Cardiac septum (tissue), 1 donor: ENCODE data around the gene TNKS1BP1. TPM values are rescaled to one million over a fixed set of nuclear protein-coding genes. Genes with fewer than 3 reads are reported as not detected.
"Not testable (repeated sequence)": the region's sequence is repeated elsewhere in the genome, so short reads cannot be mapped to it uniquely, and the experiment has no call there.

Experiments used
- DNase-seq: peaks from one replicate; pipeline ENCODE4 v3.0.0-alpha.2; 2020; ENCODE audit warnings: low spot score
- intact Hi-C: fragments of 100-400 bp; cut with DNase I; formaldehyde crosslinking; loops from one replicate; pipeline ENCODE4 v1.14.0; 2022
- total RNA-seq: library from RNA; stranded (reverse); fragmentation: NEBNext Ultra II Directional; extraction: Animal tissue kit (Norgen Biotek cat#: 25700); gene quantifications from one replicate; pipeline ENCODE4 v1.2.1, GENCODE V29; 2021
- donor health status: DM: no; HTN: no; CAD: no.

The TNKS1BP1 gene
- total RNA-seq, 1 donor from 2014 or later, result 36.2 TPM

GRCh38 chr11:57356268-57356667, 31.5 kb upstream of the TNKS1BP1 start:
- no peak for DNase-seq
- intact Hi-C loops, result loop anchor here (10.0 kb wide), 1 partner anchor 511 kb away; no protein-coding TSS in a partner anchor

- no peak for DNase-seq
- intact Hi-C loops, result loop anchor here (10.0 kb wide), 1 partner anchor 510 kb away; no protein-coding TSS in a partner anchor
Observed at GRCh38 chr11:57354699-57355098, 29.9 kb upstream of the TNKS1BP1 start.

- intact Hi-C loops, result loop anchor here (10.0 kb wide), 1 partner anchor 509 kb away; no protein-coding TSS in a partner anchor
- DNase-seq, result no peak
Observed at GRCh38 chr11:57353852-57354251, 29.1 kb upstream of the TNKS1BP1 start.

- intact Hi-C loops, result loop anchor here (10.0 kb wide), 1 partner anchor 509 kb away; no protein-coding TSS in a partner anchor
- no peak for DNase-seq
Observed at GRCh38 chr11:57353446-57353845, 28.7 kb upstream of the TNKS1BP1 start.

DNA sequence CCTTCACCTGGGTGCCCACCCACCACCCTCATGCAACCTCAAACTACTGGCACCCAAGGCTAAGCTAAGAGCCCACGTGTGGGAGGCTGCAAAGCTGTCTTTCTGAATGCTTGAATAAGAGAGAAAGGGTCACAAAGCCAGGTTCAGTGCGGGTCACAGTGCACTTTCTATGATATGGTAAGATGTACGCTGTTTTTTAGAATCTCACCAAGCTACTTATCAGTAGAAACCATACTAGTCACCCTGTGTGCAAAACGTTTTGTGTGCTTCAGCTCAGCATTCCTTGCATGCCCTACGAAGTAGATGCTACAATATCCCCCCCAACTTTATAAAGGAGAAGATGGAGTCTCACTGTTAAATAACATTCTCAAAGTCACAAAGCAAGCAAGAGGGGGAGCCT, 28.3 kb upstream of the TNKS1BP1 start:
- intact Hi-C loops, result loop anchor here (10.0 kb wide), 1 partner anchor 508 kb away; no protein-coding TSS in a partner anchor
- no peak for DNase-seq

- intact Hi-C loops, result loop anchor here (5.0 to 10.0 kb wide), 6 partner anchors 78 to 1165 kb away; partner anchors contain the start of genes SLC43A3 and YPEL4
- DNase-seq, result peak; percentile 90
Observed at GRCh38 chr11:57349491-57350274, 24.9 kb upstream of the TNKS1BP1 start.

- intact Hi-C loops, result loop anchor here (5.0 to 10.0 kb wide), 5 partner anchors 79 to 1166 kb away; partner anchors contain the start of genes SLC43A3 and YPEL4
- DNase-seq, result no peak
Observed at GRCh38 chr11:57348636-57349313, 24.0 kb upstream of the TNKS1BP1 start.

GRCh38 chr11:57348052-57348451, 23.3 kb upstream of the TNKS1BP1 start:
- intact Hi-C loops, result loop anchor here (5.0 to 10.0 kb wide), 5 partner anchors 79 to 1167 kb away; partner anchors contain the start of genes SLC43A3 and YPEL4
- DNase-seq, result no peak

GRCh38 chr11:57347336-57347735, 22.6 kb upstream of the TNKS1BP1 start:
- DNase-seq, result no peak

GRCh38 chr11:57345555-57346211, 20.9 kb upstream of the TNKS1BP1 start:
- intact Hi-C loops, result loop anchor here (2.0 to 10.0 kb wide), 6 partner anchors 82 to 1169 kb away; partner anchors contain the start of genes SLC43A3 and YPEL4
- DNase-seq, result no peak

More at GRCh38 chr11:57347336-57347735, 22.6 kb upstream of the TNKS1BP1 start:
- intact Hi-C loops, result loop anchor here (2.0 to 10.0 kb wide), 6 partner anchors 80 to 1167 kb away; partner anchors contain the start of genes SLC43A3 and YPEL4

DNA sequence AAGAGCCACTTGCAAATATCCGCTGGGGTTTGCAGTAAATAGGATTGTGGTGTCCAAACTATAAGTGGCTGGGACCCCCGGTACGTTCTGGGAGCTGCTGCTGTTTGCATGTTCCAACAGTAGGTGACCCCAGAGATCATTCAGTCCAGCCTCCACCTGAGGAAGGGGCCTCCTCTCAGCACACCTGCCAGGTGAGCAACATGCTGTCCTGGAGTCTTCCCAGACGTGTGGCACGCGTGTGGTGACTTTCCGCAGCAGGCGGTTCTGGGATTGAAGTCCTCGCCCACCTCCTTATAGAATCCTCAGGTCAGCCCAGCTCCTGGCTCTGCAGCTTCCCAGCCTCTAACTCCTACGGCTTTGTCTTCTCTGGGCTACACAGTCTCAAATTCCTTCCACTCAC, 20.1 kb upstream of the TNKS1BP1 start:
- intact Hi-C loops, result loop anchor here (5.0 to 10.0 kb wide), 5 partner anchors 82 to 1170 kb away; partner anchors contain the start of genes SLC43A3 and YPEL4

GRCh38 chr11:57343825-57344224, 19.1 kb upstream of the TNKS1BP1 start:
- intact Hi-C loops, result loop anchor here (10.0 kb wide), 2 partner anchors 111 to 1171 kb away; no protein-coding TSS in a partner anchor
- DNase-seq, result no peak

More for the DNA sequence above, 20.1 kb upstream of the TNKS1BP1 start:
- DNase-seq, result no peak

GRCh38 chr11:57342702-57343101, 17.9 kb upstream of the TNKS1BP1 start:
- DNase-seq, result no peak
- intact Hi-C loops, result loop anchor here (10.0 kb wide), 2 partner anchors 112 to 1172 kb away; no protein-coding TSS in a partner anchor

- no peak for DNase-seq
- intact Hi-C loops, result loop anchor here (10.0 kb wide), 2 partner anchors 113 to 1173 kb away; no protein-coding TSS in a partner anchor
Observed at GRCh38 chr11:57341250-57341808, 16.6 kb upstream of the TNKS1BP1 start.

DNA sequence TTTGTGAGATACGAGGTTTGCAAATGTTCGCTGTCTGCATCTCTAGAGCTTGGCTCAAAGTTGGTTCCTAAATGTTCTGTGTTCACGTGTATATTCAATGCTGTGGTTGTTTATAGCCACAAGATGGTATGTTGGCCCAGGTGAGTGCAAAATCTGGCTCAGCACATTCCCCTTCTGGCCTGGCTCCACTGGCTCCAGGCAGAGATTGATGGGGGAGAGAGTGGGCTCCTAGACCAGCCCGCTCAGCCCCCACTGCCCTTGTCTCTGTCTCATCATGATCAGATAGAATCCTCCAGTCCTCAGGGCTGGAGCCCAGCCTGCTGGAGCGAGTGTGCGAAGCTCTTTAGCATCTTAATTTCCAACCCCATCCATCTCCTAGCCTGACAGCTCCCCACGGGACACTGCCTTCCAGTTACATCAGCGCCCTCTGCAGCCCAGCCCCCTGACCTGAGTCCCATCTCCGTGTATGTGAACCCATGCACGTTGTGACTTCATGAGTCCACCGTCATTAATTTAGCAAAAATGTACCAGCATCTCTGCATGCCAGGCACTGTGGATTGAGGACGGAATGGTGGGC, 15.4 kb upstream of the TNKS1BP1 start:
- intact Hi-C loops, result loop anchor here (10.0 kb wide), 2 partner anchors 115 to 1175 kb away; no protein-coding TSS in a partner anchor
- peak; percentile 24 for DNase-seq

DNA sequence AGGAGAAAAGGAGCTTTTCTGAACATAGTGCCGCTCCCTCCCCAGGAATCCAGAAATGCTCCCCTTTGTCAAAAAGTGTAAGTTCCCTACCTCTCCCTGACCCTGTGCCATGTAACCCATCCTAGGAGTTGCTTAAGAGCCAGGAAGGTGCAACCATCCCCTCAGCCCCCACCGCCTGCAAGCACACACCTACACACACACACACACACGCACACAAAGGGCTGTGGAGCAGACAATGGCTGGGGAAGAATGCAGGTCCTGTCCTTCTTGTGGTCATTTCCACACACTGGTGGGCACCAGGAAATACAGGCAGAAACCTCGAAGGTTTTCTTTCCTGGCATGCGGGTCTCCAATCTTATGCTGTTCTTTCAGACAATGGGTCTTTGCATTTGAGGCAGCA, 14.6 kb upstream of the TNKS1BP1 start:
- intact Hi-C loops, result loop anchor here (5.0 kb wide), 1 partner anchor 193 kb away; the partner anchor contains the start of gene TIMM10

DNA sequence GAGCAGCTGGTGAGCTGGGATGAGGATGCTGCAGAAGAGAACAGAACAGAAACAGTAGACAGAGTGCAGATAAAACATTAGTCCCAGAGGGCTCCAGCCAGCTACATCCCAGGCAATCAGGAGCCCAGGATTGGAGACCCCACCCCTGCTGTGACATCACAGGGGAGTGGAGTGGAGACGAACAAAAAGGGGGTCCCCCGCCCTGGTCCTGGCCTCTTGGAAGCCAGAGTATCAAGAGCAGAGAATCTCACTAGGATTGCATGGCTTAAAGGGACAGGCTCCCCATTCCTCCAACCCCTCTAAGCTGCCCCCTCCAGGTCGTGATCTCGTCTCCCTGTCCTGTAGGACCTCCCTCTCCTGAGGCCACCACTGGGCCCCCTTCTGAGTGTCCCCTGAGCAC, 13.4 kb upstream of the TNKS1BP1 start, which contains the start of gene P2RX3:
Gene P2RX3, plus strand, starts transcription at position 211 of the 400 bp plus-strand sequence. CDS start 199 bp downstream, outside the sequence.
- intact Hi-C loops, result loop anchor here (5.0 kb wide), 1 partner anchor 194 kb away; the partner anchor contains the start of gene TIMM10
- DNase-seq, result peak; percentile 39

More for the DNA sequence above, 14.6 kb upstream of the TNKS1BP1 start:
- DNase-seq, result no peak

GRCh38 chr11:57336856-57337255, 12.1 kb upstream of the TNKS1BP1 start:
- not testable (repeated sequence) for DNase-seq
- intact Hi-C loops, result loop anchor here (5.0 kb wide), 1 partner anchor 195 kb away; the partner anchor contains the start of gene TIMM10
